Loucy (cell line): ENCODE data around the gene RPL27A.

Experiments
- H2AFZ ChIP-seq: fragments of 200-600 bp; sonication (generic); 2 replicates; pipeline ENCODE4 v1.6.0; 2016; ENCODE audit warnings: antibody characterized with exemption, mild to moderate bottlenecking, low read length, moderate library complexity
- H3F3A ChIP-seq: fragments of 200-600 bp; 2 replicates; pipeline ENCODE4 v1.6.0; 2016; ENCODE audit warnings: antibody characterized with exemption, low read depth, mild to moderate bottlenecking
- H3K27me3 ChIP-seq: fragments of 200-600 bp; sonication (generic); 2 replicates; pipeline ENCODE4 v1.6.1; 2014; ENCODE audit warnings: low read length, mild to moderate bottlenecking; ENCODE audit not compliant: insufficient read depth, poor library complexity, severe bottlenecking
- H3K36me3 ChIP-seq: fragments of 200-600 bp; sonication (generic); 2 replicates; pipeline ENCODE4 v1.6.1; 2016; ENCODE audit warnings: low read length; ENCODE audit not compliant: insufficient read depth
- H3K4me1 ChIP-seq: fragments of 200-600 bp; sonication (generic); 2 replicates; pipeline ENCODE4 v1.5.1; 2014; ENCODE audit warnings: low read length, mild to moderate bottlenecking; ENCODE audit not compliant: insufficient read depth, poor library complexity, severe bottlenecking
- H3K4me2 ChIP-seq: fragments of 200-600 bp; sonication (generic); 2 replicates; pipeline ENCODE4 v1.6.0; 2014; ENCODE audit warnings: antibody characterized with exemption, low read length, low read depth, mild to moderate bottlenecking; ENCODE audit not compliant: poor library complexity, severe bottlenecking
- H3K4me3 ChIP-seq: fragments of 200-600 bp; sonication (generic); 2 replicates; pipeline ENCODE4 v1.5.1; 2014; ENCODE audit warnings: low read length, mild to moderate bottlenecking, mixed read lengths; ENCODE audit not compliant: poor library complexity, severe bottlenecking
- H3K79me2 ChIP-seq: fragments of 200-600 bp; sonication (generic); 2 replicates; pipeline ENCODE4 v1.6.1; 2014; ENCODE audit warnings: low read length; ENCODE audit not compliant: insufficient read depth
- H3K9ac ChIP-seq: fragments of 200-600 bp; sonication (generic); 2 replicates; pipeline ENCODE4 v1.6.0; 2014; ENCODE audit warnings: mild to moderate bottlenecking, low read depth, low read length, moderate library complexity; ENCODE audit not compliant: poor library complexity, severe bottlenecking
- H3K9me2 ChIP-seq: fragments of 200-600 bp; sonication (generic); replicated peaks from 2 replicates; pipeline ENCODE4 v1.6.1; 2016; ENCODE audit warnings: low read depth, low read length, mixed read lengths
- H3K9me3 ChIP-seq: fragments of 200-600 bp; sonication (generic); 2 replicates; pipeline ENCODE4 v1.6.1; 2014; ENCODE audit warnings: mild to moderate bottlenecking, antibody characterized with exemption, low read length, low read depth; ENCODE audit not compliant: insufficient read depth
- H4K20me1 ChIP-seq: fragments of 200-600 bp; sonication (generic); 2 replicates; pipeline ENCODE4 v1.6.0; 2014; ENCODE audit warnings: antibody characterized with exemption, low read length, mild to moderate bottlenecking; ENCODE audit not compliant: insufficient read depth, poor library complexity, severe bottlenecking
- CTCF ChIP-seq: fragments of 200-600 bp; sonication (generic); conservative IDR thresholded peaks from 2 replicates; pipeline ENCODE4 v1.5.1; 2014; ENCODE audit warnings: mild to moderate bottlenecking, antibody characterized with exemption, low read length
- EZH2phosphoT487 ChIP-seq: fragments of 200-600 bp; IDR thresholded peaks from 2 replicates; pipeline ENCODE4 v1.6.1; 2018; ENCODE audit warnings: antibody characterized with exemption, mild to moderate bottlenecking, moderate library complexity, borderline replicate concordance

The RPL27A gene

GRCh38 chr11:8726395-8726794 is 43.8 kb downstream of the RPL27A start:
- no peaks in the 10 kb centered on the region for H3F3A ChIP-seq
- H3K9me3 ChIP-seq, result no peaks in the 10 kb centered on the region
- H3K9ac ChIP-seq, result no peak overlapping the region
- no peaks in the 10 kb centered on the region for H3K27me3 ChIP-seq
- H2AFZ ChIP-seq, result no peak overlapping the region
- H3K4me1 ChIP-seq, result no peaks in the 10 kb centered on the region
- H3K4me2 ChIP-seq, result no peak overlapping the region
- no peaks in the 10 kb centered on the region for H4K20me1 ChIP-seq
- H3K4me3 ChIP-seq, result no peak overlapping the region
- no peak for TF ChIP-seq CTCF
- TF ChIP-seq EZH2phosphoT487, result no peak
- H3K79me2 ChIP-seq, result no peaks in the 10 kb centered on the region
- H3K9me2 ChIP-seq, result no peaks in the 10 kb centered on the region
- H3K36me3 ChIP-seq, result no peaks in the 10 kb centered on the region

GRCh38 chr11:8728563-8728962 is 46.0 kb downstream of the RPL27A start:
- Histone ChIP-seq H4K20me1 (no peaks in the 10 kb centered on the region), H3K4me3 (no peak overlapping the region), H3K27me3 (no peaks in the 10 kb centered on the region), H3K4me1 (peaks cover 17% of the 10 kb centered on the region), H3K36me3 (no peaks in the 10 kb centered on the region), H3K4me2 (no peak overlapping the region), H3F3A (no peaks in the 10 kb centered on the region), H3K79me2 (no peaks in the 10 kb centered on the region), H3K9ac (no peak overlapping the region), H3K9me2 (no peaks in the 10 kb centered on the region), H2AFZ (no peak overlapping the region), H3K9me3 (no peaks in the 10 kb centered on the region)
- TF ChIP-seq CTCF, result no peak
- no peak for TF ChIP-seq EZH2phosphoT487

- H3K36me3 ChIP-seq, result no peaks in the 10 kb centered on the region
- peaks cover 17% of the 10 kb centered on the region for H3K4me1 ChIP-seq
- no peak overlapping the region for H3K4me3 ChIP-seq
- TF ChIP-seq CTCF (no peak), EZH2phosphoT487 (no peak)
- H3K4me2 ChIP-seq, result no peak overlapping the region
- no peak overlapping the region for H2AFZ ChIP-seq
- no peaks in the 10 kb centered on the region for H3F3A ChIP-seq
- no peaks in the 10 kb centered on the region for H3K79me2 ChIP-seq
- H4K20me1 ChIP-seq, result no peaks in the 10 kb centered on the region
- H3K9me2 ChIP-seq, result no peaks in the 10 kb centered on the region
- no peaks in the 10 kb centered on the region for H3K9me3 ChIP-seq
- H3K9ac ChIP-seq, result no peak overlapping the region
- H3K27me3 ChIP-seq, result no peaks in the 10 kb centered on the region
These were observed 46.5 kb downstream of the RPL27A start for GRCh38 chr11:8729067-8729466.
